ENCODE results near the gene CIDEB.

Gene CIDEB

DNA sequence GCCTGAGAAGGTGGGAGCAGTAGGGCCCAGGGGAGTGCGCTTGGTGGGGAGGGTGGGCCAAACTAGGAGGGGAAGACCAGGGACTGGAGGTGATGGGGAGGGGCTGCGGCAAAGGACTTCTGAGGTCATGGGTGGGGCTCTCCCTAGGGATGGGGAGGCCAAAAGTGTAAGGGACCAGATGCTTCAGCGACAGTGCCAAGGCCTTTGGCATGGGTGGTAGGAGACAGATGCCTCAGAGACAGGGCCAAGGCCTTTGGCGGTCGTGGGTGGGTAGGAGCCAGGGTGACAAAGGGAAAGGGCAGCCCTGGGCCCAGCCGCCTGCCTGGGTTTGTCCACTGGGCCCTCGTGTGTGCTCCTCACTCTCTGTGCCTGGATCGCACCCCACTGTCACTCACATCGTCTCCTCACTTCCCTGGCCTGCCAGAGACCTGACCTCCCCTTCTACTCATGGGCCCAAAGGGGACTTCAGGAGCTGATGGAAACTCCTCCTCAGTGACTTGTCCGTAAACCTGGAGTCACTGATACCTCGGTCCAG lies 23.2 kb downstream of the CIDEB start:
- Histone ChIP-seq H3K4me3 (ENCODE audit: low read depth, low read length) (no peak overlapping the region), H3K36me3 (replicated peaks) (no peaks in the 10 kb centered on the region), H3K27me3 (replicated peaks) (no peaks in the 10 kb centered on the region), H3K27ac (no peak overlapping the region)
- no peak for DNase-seq
- in situ Hi-C loops (cut with HindIII; ENCODE audit: low pct_ligation_motif_present, low sequenced_read_pairs), result no loop called here
- TF ChIP-seq, protein P1, sequence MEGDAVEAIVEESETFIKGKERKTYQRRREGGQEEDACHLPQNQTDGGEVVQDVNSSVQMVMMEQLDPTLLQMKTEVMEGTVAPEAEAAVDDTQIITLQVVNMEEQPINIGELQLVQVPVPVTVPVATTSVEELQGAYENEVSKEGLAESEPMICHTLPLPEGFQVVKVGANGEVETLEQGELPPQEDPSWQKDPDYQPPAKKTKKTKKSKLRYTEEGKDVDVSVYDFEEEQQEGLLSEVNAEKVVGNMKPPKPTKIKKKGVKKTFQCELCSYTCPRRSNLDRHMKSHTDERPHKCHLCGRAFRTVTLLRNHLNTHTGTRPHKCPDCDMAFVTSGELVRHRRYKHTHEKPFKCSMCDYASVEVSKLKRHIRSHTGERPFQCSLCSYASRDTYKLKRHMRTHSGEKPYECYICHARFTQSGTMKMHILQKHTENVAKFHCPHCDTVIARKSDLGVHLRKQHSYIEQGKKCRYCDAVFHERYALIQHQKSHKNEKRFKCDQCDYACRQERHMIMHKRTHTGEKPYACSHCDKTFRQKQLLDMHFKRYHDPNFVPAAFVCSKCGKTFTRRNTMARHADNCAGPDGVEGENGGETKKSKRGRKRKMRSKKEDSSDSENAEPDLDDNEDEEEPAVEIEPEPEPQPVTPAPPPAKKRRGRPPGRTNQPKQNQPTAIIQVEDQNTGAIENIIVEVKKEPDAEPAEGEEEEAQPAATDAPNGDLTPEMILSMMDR (IDR thresholded peaks at IDR 0.05; ENCODE audit: low read depth, low read length, missing control alignments), result no peak

DNA sequence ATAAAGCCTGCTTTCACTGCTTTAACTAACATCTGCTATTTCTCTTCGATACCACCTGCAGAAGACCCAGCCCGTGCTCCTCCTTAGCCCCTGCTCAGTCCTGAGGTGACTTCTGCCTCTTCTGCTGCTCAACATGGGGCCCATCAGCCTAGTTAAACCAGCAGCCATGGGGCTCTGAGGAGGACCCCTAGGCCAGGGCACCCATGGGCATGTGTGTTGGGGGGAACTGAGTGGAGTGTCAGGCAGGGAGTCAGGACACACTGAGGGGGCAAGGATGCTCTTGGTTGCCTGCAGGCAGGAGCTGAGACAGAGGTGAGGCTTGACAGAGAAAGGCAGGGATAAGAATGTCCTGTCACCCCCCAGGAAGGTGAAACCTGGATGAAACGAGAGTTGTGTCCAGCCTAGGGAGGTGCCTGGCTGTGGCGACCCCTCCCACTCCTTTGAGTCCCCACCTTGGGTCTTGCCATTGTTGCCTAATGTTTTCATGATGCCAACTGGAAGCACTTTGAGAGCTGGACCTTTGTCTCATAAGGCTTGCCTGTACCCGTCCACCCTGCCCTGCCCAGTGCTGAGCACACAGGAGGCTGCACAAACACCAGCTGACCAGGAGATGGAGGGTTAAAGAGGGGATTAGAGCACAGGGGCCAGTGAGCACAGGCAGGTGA lies 23.8 kb downstream of the CIDEB start:
- no peak overlapping the region for H3K4me3 ChIP-seq (ENCODE audit: low read depth, low read length)
- TF ChIP-seq, protein P1 (IDR thresholded peaks at IDR 0.05; ENCODE audit: low read depth, low read length, missing control alignments), result no peak
- no peaks in the 10 kb centered on the region for H3K27me3 ChIP-seq (replicated peaks)
- no peaks in the 10 kb centered on the region for H3K36me3 ChIP-seq (replicated peaks)
- no peak overlapping the region for H3K27ac ChIP-seq
- in situ Hi-C loops (cut with HindIII; ENCODE audit: low pct_ligation_motif_present, low sequenced_read_pairs), result no loop called here
- no peak for DNase-seq

DNA sequence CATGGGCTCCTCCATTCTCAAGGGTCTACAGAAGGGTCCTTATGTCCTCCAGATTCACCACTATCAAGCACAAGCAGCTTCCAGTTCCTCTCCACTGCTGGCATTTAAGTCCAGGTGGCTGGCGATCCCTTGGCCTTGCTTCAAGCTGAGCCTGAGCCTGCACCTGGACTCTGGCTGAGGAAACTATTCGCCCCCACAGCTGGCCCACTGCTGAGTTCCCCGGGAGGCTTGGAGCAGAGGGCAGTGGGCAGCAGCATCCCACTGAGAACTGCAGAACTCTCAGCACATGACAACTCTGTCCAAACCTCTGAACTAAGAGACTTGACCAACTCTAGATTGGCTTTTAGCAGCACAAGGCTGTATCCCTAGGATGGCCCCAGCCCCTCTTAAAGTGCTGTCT lies 25.0 kb downstream of the CIDEB start:
- no peak overlapping the region for H3K27ac ChIP-seq
- TF ChIP-seq, protein P1 (IDR thresholded peaks at IDR 0.05; ENCODE audit: low read depth, low read length, missing control alignments), result no peak
- no peak for DNase-seq
- in situ Hi-C loops (cut with HindIII; ENCODE audit: low pct_ligation_motif_present, low sequenced_read_pairs), result no loop called here
- no peak overlapping the region for H3K4me3 ChIP-seq (ENCODE audit: low read depth, low read length)
- H3K27me3 ChIP-seq (replicated peaks), result no peaks in the 10 kb centered on the region
- H3K36me3 ChIP-seq (replicated peaks), result no peaks in the 10 kb centered on the region

DNA sequence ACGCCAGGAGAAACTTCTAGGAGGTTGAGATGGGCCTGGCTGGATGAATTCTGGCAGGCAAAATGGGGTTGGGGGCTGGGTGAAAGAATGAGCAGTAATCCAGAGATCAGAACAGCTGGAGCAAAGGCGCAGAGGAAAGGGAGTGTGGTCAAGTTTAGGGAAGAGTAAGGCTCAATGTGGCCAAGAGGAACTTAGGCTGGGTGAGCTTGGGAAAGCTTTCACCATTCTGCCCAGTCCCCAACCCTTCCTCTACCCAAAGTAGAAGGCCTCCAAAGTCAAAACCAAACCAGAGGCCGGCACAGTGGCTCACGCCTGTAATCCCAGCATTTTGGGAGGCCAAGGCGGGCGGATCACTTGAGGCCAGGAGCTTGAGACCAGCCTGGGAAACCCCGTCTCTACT lies 26.1 kb downstream of the CIDEB start:
- DNase-seq, result no peak
- H3K36me3 ChIP-seq (replicated peaks), result no peaks in the 10 kb centered on the region
- H3K27me3 ChIP-seq (replicated peaks), result no peaks in the 10 kb centered on the region
- no peak overlapping the region for H3K27ac ChIP-seq
- in situ Hi-C loops (cut with HindIII; ENCODE audit: low pct_ligation_motif_present, low sequenced_read_pairs), result no loop called here
- TF ChIP-seq, protein P1 (IDR thresholded peaks at IDR 0.05; ENCODE audit: low read depth, low read length, missing control alignments), result no peak
- no peak overlapping the region for H3K4me3 ChIP-seq (ENCODE audit: low read depth, low read length)

DNA sequence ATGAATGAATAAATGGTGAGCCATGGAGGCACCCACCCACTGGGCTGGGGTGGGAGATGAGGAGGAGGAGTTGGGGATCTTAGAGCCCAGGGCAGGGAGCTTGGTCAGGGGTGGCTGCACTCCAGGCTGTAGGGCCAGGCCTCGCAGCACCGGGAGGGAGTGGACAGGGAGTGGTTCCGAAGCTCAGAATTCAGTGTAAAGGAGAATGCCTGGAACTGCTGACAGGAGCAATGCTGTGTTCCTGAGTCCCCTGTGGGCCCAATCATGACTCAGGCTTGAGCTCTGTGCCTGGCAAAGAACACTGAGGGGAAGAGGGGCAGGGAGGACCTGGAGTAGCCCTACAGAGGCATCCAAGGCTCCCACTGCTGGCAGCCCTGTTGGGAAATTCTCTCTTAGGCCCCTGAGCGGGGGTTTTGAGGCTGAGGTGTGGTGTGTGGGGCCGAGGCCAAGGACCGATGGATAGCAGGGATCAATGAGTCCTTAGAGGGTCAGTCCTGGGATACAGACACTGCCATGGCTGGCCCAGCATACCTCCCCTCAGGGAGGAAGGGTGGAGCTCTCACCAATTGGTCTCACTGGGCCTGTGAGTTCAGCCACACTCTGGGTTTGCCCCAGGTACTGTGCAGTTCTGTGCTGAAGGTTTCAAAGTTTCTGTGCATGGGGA lies 26.8 kb downstream of the CIDEB start:
- Histone ChIP-seq H3K4me3 (ENCODE audit: low read depth, low read length) (no peak overlapping the region), H3K36me3 (replicated peaks) (no peaks in the 10 kb centered on the region), H3K27ac (no peak overlapping the region), H3K27me3 (replicated peaks) (no peaks in the 10 kb centered on the region)
- in situ Hi-C loops (cut with HindIII; ENCODE audit: low pct_ligation_motif_present, low sequenced_read_pairs), result no loop called here
- TF ChIP-seq, protein P1 (IDR thresholded peaks at IDR 0.05; ENCODE audit: low read depth, low read length, missing control alignments), result no peak
- DNase-seq, result no peak
